ENCODE data around the gene CYGB.

CYGB gene

DNA sequence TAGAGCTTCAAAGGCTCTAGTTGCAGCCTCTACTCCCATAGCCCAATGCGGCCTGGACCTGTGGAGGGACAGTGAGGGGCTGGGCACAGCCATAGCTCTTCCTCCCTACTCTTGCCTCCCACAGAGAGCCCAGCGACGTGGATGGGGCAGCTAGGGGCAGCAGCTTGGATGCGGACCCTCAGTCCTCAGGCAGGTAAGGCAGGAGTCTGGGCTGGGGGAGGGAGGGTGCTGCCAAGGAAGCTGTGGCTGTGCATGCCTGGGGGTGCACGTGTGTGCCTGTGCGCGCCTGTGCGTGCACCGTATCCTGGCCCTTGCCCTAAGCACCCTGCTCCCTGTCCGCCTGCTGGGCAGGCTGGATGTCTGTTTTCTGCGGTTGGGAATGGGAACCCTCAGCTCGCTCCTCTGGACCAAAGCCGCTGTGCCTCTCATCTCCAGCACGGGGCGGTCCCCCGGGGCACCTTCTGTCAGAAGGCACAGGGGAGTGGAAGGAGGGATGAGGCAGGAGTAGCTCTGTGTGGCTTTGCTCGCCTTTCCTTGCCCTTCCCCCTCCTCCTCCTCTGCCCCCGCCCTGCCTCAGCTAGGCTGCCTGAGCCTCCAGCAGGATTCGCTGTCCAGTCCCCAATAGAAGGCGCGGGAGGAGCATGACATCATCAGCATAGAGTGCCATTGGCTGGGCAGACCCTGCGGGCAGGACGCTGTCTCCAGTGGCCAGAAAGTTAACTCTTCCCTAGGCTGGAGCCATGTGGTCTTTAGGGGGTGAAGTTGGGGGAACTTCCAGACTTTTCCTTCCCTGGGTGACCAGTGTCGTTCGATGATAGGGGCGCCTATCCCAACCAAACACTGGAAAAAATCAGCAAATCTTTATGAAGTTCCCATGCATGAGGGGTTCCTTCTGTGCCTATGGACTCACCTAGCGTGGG lies 3.1 kb upstream of the CYGB start (continued):
- TF ChIP-seq ZNF26 (tag by site-specific recombination; IDR thresholded peaks at IDR 0.05) (no peak), ZNF350 (tag by site-specific recombination; IDR thresholded peaks at IDR 0.05) (no peak), ZNF354C (tag by site-specific recombination; IDR thresholded peaks at IDR 0.05; ENCODE audit: borderline replicate concordance, low read depth) (no peak), ZSCAN18 (tag by site-specific recombination; IDR thresholded peaks at IDR 0.05) (no peak), PRDM4 (tag by site-specific recombination; IDR thresholded peaks at IDR 0.05) (0 out of 2 replicates have a peak, but pooled peaks have one; percentile 29)

DNA sequence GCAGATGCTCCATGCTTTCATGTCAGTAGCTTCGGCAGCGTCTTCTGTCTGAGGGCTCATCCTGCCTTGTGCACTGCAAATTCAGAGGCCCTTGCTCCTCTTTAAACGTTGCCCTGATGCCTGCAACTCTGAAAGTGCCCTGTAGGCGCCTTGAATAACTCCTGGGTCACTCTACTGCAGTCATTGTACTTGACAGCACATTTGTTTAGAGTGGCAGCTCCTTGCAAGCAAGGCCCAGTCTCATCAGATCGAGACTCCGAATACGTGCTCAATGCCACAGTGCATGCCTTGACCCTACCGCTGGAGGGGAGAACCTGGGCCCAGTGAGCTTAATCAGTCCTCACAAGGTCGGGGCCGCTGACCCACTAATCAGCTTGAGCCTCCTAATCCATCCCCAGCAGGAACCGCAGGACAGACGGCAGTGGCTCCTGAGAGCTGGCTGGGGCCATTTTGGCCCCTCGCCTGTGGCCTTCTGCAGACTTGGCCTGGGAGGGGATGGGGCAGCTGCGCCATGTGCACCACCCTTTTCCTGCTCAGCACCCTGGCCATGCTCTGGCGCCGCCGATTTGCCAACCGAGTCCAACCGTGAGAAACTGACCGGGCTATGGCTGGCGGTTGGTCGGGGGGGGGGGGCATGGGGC lies 2.2 kb upstream of the CYGB start, which contains the start of gene PRCD:
TSS of gene PRCD (plus strand) at position 414 of the 641 bp plus-strand sequence. CDS start at position 512, 98 bp downstream.
- peak within 1 kb of the TSS; percentile 63 for H3K27ac ChIP-seq (ENCODE audit: extremely low read depth, low read depth, low read length)
- peak within 1 kb of the TSS; percentile 12 for H3K4me3 ChIP-seq (ENCODE audit: low read depth, low read length)
- ChIA-PET CTCF (interaction anchor here (0.7 to 2.9 kb wide), 7 partner anchors 12 to 175 kb away, joined by 3 to 37 read pairs (median 4); no protein-coding TSS in a partner anchor), POLR2A (interaction anchor here (1.1 to 1.5 kb wide), 4 partner anchors 17 to 56 kb away, joined by 3 to 15 read pairs (median 6); partner anchors contain the start of gene ST6GALNAC2)
- TF ChIP-seq ZNF394 (tag by site-specific recombination; IDR thresholded peaks at IDR 0.05; ENCODE audit: borderline replicate concordance) (no peak), MYNN (tag by site-specific recombination; IDR thresholded peaks at IDR 0.05; ENCODE audit: borderline replicate concordance) (no peak), BCL11B (tag by site-specific recombination; IDR thresholded peaks at IDR 0.05; ENCODE audit: low read depth) (no peak), SETDB1 (IDR thresholded peaks at IDR 0.05; ENCODE audit: insufficient read length, low read length) (no peak)
- no peaks in the 10 kb centered on the region for H3K36me3 ChIP-seq (ENCODE audit: control insufficient read depth in 2 of 2, insufficient read depth in 1 of 2, low read length in 2 of 2)
- no peaks in the 10 kb centered on the region for H3K9me3 ChIP-seq (ENCODE audit: control insufficient read depth, insufficient read depth, low read depth, low read length)
- peaks cover 8% of the 10 kb centered on the region for H3K4me1 ChIP-seq (ENCODE audit: control insufficient read depth, insufficient read depth, low read length)

- CTCF ChIA-PET, result interaction anchor here (0.6 to 2.9 kb wide), 6 partner anchors 11 to 176 kb away, joined by 3 to 37 read pairs (median 4); no protein-coding TSS in a partner anchor
- POLR2A ChIA-PET, result interaction anchor here (1.1 kb wide), 1 partner anchor 16 kb away, joined by 3 read pairs; no protein-coding TSS in a partner anchor
- TF ChIP-seq ZNF416 (tag by site-specific recombination; IDR thresholded peaks at IDR 0.05), result no peak
- no peak for TF ChIP-seq ZNF585B (tag by site-specific recombination; IDR thresholded peaks at IDR 0.05)
- no peak for TF ChIP-seq ZNF391 (tag by site-specific recombination; IDR thresholded peaks at IDR 0.05; ENCODE audit: borderline replicate concordance, low read depth)
- no peak for TF ChIP-seq ZNF280D (tag by site-specific recombination; IDR thresholded peaks at IDR 0.05)
- no peak for TF ChIP-seq HOXD13 (CRISPR knock-in tag; IDR thresholded peaks at IDR 0.05; ENCODE audit: borderline replicate concordance)
- TF ChIP-seq ZNF169 (tag by site-specific recombination; IDR thresholded peaks at IDR 0.05), result no peak
- TF ChIP-seq ELK4 (IDR thresholded peaks at IDR 0.05; ENCODE audit: borderline replicate concordance, low read depth, low read length), result no peak
- TF ChIP-seq ZNF654 (tag by site-specific recombination; IDR thresholded peaks at IDR 0.05; ENCODE audit: low read depth), result no peak
- peaks cover 8% of the 10 kb centered on the region for H3K4me1 ChIP-seq (ENCODE audit: control insufficient read depth, insufficient read depth, low read length)
- H3K9me3 ChIP-seq (ENCODE audit: control insufficient read depth, insufficient read depth, low read depth, low read length), result no peaks in the 10 kb centered on the region
- H3K27ac ChIP-seq (ENCODE audit: extremely low read depth, low read depth, low read length), result 0 out of 2 replicates have a peak overlapping the region, but pooled peaks have one; percentile 20
- no peak overlapping the region for H3K4me3 ChIP-seq (ENCODE audit: low read depth, low read length)
- H3K36me3 ChIP-seq (ENCODE audit: control insufficient read depth in 2 of 2, insufficient read depth in 1 of 2, low read length in 2 of 2), result no peaks in the 10 kb centered on the region
These were observed 1.5 kb upstream of the CYGB start for GRCh38 chr17:76538941-76539570.
